GM18951 (cell line): ENCODE measurements around the gene TASL.

Experiments
- POLR2A ChIP-seq: IDR thresholded peaks from 4 replicates; pipeline ENCODE4 v1.6.1; 2011; ENCODE audit warnings: mild to moderate bottlenecking; ENCODE audit not compliant: insufficient read length, insufficient read depth; ENCODE audit errors: extremely low read depth
- in situ Hi-C: fragments of 300-500 bp; cut with MboI; formaldehyde crosslinking; loops from one replicate; pipeline ENCODE4 v1.12.0; 2022; ENCODE audit warnings: low sequenced_read_pairs, mixed read lengths, inconsistent platforms; ENCODE audit not compliant: unreplicated experiment

Gene TASL

GRCh38 chrX:30597216-30598012 lies 19.8 kb upstream of the TASL start:
- TF ChIP-seq POLR2A: no peak
- in situ Hi-C loops: no loop called here

- in situ Hi-C loops: no loop called here
- TF ChIP-seq POLR2A: no peak
Observed at GRCh38 chrX:30593440-30594200, 16.1 kb upstream of the TASL start.

GRCh38 chrX:30592831-30593230 lies 15.3 kb upstream of the TASL start:
- in situ Hi-C loops: no loop called here
- TF ChIP-seq POLR2A: no peak

DNA sequence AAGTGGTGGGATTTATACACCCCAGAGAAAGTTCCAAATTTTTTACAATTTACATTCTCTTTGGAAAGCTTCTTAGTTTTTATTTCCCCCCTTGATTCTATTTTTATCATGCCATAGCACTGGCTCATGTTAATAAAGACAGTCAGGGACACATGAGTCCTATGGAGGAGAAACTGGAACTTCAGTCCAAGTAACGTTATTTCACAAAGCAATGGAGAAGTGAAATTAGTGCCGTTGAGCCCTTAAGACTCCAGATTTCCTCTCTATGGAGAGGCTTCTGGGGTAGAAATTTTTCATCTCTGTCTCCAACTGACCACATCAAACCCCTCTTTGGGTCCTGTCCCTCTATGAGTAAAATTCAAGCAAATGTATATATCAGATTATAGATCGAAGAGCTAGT lies 12.8 kb upstream of the TASL start:
- in situ Hi-C loops: no loop called here
- TF ChIP-seq POLR2A: no peak

DNA sequence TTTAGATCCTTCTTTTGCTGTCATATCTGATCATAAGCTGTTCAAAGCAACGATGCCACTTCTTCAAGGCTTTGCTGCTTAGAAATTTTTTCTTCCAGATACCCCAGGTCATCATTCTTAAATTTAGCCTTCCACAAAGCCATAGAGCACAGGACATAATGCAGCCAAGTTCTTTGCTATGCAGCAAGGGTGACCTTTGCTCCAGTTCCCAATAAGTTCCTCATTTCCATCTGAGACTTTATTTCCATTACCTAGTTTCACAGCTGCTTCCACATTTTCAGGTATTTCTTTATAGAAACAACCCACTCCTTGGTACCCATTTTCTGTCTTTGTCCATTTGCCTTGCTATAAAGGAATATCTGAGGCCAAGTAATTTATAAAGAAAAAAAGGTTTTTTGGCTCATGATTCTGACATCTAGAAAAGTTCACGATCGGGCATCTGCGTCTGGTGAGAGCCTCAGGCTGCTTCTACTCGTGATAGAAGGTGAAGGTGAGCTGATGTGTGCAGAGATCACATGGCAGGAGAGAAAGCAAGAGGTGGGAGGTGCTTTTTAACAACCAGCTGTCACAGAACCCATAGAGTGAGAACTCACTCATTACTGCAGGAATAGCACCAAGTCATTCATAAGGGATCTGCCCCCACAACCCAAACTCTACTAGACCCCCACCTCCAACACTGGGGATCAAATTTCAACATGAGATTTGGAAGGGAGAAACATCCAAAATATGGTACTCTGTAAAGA lies 11.8 kb upstream of the TASL start:
- TF ChIP-seq POLR2A: no peak
- in situ Hi-C loops: no loop called here

DNA sequence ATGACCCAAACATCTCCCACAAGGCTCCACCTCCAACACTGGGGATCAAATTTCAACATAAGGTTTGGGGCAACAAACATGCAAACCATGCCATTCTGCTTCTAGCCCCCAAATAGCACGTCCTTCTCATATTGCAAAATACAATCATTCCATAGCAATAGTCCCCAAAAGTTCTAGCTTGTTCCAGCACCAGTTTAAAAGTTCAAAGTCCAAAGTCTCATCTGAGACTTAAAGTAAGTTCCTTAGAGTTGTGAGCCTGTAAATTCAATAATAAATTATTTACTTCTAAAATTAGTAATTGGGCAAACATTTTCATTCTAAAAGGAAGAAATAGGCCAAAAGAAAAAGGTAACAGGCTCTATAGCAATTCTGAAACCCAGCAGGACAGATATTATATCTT lies 8.9 kb upstream of the TASL start:
- in situ Hi-C loops: no loop called here
- TF ChIP-seq POLR2A: no peak

GRCh38 chrX:30582664-30583063 lies 5.1 kb upstream of the TASL start:
- in situ Hi-C loops: no loop called here
- no peak for TF ChIP-seq POLR2A

DNA sequence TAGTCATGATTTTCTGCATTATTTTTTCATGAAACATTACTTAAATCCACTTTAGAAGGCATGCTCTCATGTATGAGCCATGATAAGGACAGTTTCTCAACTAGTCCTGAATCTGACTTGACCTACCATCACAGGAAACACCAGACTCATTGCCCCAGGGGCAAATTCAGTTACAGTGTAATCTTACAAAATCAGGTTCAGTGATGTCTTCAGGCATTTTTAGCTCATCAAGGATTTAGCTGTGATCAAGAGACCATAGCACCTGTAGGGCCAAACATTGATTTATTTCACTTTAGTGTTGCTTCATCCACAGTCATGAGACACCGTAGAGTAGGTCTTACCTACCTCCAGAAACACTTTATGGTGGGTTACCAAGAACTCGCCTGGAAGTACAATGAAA lies 3.1 kb upstream of the TASL start:
- TF ChIP-seq POLR2A: no peak
- in situ Hi-C loops: no loop called here

DNA sequence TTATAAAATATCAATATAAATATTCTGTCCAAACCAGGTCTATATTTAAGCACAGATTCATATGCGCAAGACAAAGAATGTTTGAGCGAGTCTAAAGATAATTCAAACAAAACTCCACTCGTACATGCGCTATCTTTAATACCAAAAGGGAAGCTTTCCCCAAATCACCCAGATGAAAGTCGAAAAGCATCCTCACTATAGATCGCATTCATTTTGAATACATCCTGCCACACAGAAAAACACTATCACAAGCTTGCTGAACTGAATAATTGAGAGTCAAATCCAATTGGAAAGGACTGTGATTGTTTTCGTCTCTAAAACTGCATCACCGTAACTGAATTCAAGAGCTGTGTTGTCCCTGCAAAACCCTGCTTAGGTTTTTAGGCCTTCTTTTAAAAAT lies 685 bp downstream of the TASL start:
- in situ Hi-C loops: no loop called here
- no peak for TF ChIP-seq POLR2A

- no peak for TF ChIP-seq POLR2A
- in situ Hi-C loops: no loop called here
Observed at GRCh38 chrX:30573125-30573524, 4.4 kb downstream of the TASL start.

DNA sequence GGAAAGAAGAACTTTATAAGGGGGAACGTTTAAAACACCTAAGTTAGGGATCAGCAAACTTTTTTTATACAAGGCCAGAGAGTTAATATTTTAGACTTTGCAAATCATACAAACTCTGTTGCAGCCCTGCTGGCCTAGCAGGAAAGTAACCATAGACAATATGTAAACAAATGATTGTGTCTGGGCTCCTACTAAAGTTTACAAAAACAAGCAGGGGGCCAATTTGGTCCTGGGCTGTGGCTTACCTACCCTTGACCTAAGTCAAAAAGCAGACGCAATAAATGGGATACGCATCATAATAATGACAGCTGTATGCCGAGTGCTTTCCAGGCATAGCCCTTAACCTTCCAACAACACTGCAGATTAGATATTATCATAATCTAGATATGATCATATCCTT lies 4.9 kb downstream of the TASL start:
- in situ Hi-C loops: no loop called here
- no peak for TF ChIP-seq POLR2A

GRCh38 chrX:30572004-30572403 lies 5.6 kb downstream of the TASL start:
- in situ Hi-C loops: no loop called here

GRCh38 chrX:30570505-30570904 lies 7.1 kb downstream of the TASL start:
- TF ChIP-seq POLR2A: no peak
- in situ Hi-C loops: no loop called here

More at GRCh38 chrX:30572004-30572403, 5.6 kb downstream of the TASL start:
- peak; percentile 43 for TF ChIP-seq POLR2A
